HG03354 (cell line): ENCODE data around the gene CRYL1.

ENCODE experiments used
- ATAC-seq: cut with Tn5 transposase; IDR thresholded peaks from one replicate; pipeline ENCODE4 v1.9.1; 2021; ENCODE audit warnings: mild to moderate bottlenecking; ENCODE audit not compliant: unreplicated experiment, poor library complexity, severe bottlenecking

The CRYL1 gene

GRCh38 chr13:20497006-20497775 lies 28.5 kb downstream of the CRYL1 start:
- ATAC-seq = no peak

- ATAC-seq = peak; percentile 78
Measured at GRCh38 chr13:20495087-20496023, 30.3 kb downstream of the CRYL1 start.

- no peak for ATAC-seq
Measured at GRCh38 chr13:20494656-20495055, 31.0 kb downstream of the CRYL1 start.

- ATAC-seq = no peak
Measured at GRCh38 chr13:20492641-20493040, 33.0 kb downstream of the CRYL1 start.

DNA sequence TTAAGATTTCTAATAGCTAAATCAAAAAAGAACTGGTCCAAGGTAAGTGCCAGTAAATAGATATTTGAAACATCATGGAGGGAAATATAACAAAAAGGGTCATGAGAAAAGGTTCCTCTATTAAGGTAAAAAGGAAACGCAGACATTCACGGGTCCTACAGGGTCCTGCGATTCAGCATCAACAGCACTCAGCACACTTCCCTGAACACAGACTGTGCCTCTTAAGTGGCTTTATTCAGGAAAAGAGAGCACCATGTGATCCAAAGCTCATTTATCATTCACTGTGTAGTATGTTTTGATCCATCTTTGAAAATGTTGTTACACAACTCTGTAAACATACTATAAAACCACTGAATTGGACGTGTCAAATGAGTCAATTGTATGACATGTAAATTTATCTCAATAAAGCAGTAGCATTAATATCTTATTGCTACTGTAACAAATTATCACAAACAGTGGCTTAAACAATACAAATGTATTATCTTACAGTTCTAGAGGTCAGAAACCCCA lies 33.7 kb downstream of the CRYL1 start:
- ATAC-seq = no peak

DNA sequence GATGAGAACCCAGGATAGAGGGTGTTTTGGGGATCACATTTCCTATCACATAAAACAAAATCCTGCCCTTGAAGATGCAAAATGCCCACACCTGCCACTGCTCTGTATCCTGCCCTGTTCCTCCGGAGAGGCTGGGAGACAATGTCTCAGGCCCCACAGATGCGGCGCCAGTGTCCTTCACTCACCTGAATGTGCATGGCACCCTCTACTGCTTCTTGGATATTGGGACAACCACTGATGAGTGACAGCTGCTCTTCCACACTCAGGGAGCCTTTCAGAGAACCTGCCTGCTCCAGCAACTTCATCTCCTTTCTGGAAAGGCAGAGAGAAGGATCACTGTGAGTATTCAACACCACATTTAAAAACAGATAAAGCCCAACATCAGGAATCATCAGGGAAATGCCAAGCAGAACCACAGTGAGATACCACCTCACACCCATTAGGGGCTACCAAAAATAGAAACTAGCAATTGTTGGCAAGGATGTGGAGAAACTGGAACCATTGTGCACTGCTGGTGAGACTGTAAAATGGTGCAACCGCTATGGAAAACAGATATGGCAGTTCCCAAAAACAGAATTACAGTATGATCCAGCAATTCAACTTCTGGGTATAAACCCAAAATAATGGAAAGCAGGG lies 36.4 kb downstream of the CRYL1 start:
- ATAC-seq = peak; percentile 69

GRCh38 chr13:20487927-20488326 lies 37.7 kb downstream of the CRYL1 start:
- ATAC-seq = no peak

DNA sequence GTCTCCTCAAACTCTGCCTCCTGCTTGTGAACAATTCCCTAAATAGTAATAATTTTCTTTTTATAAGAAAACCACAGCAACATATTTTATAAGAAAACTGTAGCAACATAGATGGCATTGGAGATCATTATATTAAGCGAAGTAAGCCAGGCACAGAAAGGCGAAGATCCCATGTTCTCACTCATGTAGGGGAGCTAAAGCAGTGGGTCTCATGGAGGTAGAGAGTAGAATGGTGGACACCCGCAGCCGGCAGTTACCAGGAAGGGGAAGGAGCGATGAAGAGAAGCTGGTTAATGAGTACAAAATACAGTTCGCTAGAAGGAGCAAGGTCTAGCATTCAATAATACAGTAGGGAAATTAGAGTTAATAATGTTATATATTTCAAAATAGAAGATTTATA lies 42.9 kb downstream of the CRYL1 start:
- no peak for ATAC-seq

DNA sequence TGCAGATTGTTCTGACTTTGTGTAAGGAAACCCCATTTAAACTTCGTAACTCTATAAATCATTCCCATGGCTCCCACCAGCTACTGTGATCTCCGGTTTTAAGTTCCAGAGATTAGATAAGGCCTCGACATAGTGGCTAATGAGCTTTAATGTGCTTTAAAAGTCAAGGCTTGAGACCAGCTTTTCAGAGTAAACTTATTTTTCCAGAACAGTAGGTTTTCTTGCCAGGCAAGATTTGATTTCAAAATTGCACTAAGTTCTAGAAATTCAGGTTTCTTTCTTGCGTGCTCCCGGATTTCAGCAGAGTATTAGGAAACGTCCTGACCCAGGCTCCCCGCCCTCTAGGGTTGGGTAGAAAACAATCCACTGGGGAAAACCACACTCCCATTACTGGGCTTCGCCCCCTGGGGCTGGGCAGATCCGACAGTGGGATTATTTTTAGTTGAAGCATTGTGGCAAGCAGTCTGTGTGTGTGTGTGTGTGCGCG lies 43.3 kb downstream of the CRYL1 start:
- no peak for ATAC-seq

DNA sequence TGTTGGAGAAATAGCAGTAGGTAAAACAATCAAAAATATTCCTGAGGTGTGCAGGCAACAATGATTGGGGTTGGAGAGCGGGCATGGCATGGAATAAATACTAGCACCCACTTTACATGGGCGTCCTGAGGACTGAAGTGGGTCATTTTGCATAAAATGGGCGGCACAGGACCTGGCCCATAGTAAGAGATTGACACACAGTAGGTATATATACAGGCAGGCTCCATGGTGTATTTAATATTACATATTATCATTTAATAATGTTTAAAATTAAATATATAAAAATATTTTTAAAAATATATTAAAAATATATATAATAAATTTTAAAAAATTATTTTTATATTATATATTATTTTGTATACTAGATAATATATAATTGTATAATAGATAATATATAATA lies 48.3 kb downstream of the CRYL1 start:
- no peak for ATAC-seq

DNA sequence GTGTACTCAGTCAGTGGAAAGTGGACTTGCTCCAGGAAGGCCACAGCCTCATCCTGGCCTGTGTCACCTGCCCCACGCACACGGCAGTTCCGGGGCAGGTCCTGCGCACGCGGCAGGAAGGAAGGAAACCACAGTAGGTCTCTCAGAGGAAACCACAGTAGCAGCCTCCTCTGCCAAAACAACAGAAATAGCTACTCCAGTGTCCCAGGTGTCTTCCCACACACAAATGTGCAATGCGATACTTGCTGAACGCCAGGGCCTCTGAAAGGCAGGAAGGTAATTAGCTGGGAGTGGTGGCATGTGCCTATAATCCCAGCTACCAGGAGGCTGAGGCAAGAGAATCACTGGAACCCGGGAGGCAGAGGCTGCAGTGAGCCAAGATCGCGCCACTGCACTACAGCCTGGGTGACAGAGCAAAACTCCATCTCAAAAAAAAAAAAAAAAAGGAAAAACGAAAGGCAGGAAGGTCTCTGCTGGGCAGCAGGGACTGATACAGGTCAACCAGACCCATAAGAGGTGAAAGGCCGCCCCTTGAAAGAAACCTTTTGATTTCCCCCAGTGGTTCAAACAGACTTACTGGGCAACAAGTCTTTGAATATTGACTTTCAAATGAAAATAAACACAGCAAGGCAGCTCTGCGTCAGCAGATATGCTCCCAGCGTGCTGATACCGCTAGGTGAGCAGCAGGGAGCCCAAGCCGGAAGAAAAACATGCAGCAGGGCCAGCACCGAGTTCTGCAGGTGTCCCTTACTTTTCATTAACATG lies 49.5 kb downstream of the CRYL1 start:
- peak; percentile 87 for ATAC-seq

- ATAC-seq = no peak
Measured at GRCh38 chr13:20474515-20474914, 51.1 kb downstream of the CRYL1 start.

GRCh38 chr13:20473888-20474287 lies 51.8 kb downstream of the CRYL1 start:
- no peak for ATAC-seq

GRCh38 chr13:20473139-20473538 lies 52.5 kb downstream of the CRYL1 start:
- no peak for ATAC-seq

DNA sequence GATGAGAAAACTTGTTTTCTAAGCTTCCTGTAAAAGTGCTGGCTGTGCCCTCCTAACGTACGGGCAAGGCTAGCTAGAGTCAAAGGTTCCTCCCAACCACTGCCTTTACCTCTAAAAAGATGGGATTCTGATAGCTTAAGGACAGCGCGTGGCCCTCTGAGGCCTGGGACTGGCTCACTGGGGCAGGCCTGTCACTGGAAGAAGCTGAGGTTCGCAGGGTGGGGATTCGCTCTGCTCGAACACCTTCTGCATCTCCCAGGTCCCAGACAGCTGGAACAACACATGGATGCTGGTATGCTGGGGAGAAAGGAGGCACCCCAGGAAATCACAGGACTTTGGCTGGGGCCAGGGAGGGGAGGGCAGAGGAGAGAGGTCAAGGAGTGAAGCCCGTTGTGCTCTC lies 53.1 kb downstream of the CRYL1 start:
- ATAC-seq = no peak

DNA sequence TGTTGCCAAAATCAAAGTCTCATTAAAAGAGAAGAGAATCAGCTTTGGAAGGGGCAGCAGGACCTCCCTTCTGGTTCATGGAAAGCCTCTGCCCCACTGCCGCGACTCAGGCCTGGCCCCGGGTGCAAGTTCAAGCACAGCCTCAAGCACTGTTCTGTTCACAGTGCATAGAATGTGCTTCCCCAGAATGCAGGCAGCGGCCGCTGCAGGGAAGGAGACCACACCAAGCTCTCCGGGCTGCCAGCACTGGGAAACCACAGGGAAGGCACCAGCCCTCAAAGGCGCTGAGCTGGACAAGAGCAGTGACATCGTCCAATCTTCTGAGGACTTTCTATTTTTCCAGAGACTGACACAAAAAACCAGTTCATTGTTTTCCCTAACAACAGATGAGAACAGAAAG lies 55.5 kb downstream of the CRYL1 start:
- no peak for ATAC-seq

DNA sequence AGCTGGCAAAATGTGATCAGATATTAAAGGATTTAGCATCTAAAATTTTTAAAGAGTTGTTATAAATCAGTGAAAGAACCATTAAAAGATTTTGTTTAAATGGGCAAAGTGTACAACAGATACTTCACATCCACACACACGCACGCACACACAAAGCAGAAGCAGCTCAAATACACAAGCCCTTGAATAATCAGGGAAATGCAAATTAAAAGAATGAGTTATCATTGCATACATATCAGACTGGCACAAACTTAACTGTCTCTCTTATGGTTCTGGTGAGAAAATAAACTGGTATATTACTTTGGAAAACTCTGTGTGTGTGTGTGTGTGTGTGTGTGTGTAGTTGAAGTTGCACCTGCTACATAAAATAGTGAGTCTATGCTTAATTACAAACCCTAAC lies 59.3 kb downstream of the CRYL1 start:
- ATAC-seq = no peak

GRCh38 chr13:20465218-20465879 lies 60.3 kb downstream of the CRYL1 start:
- no peak for ATAC-seq

- ATAC-seq = no peak
Measured at GRCh38 chr13:20462921-20463320, 62.7 kb downstream of the CRYL1 start.
